ENCODE results near the gene EGFR.

EGFR gene

DNA sequence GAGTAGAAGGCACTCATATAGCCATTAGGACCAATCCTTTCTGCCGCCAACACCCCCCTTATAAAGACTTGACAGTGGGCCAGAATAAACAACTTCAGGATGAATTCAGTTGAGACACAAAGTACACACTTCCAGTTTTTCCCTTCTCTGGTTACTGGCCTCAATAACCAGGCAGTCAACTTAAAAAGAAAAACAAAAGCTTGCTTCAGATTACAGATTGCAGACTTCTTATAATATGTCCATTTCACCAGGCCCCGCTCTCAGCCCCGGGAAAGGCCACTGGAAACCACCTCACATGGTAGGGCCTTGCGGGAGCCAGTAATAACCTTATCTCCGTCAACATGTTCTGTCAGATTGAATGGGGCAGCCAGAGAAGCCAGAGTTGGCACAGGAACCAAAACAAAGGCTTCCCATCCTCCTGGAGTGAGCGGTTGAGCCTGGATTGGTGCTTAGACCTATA is 108.8 kb downstream of the EGFR start:
- H3K4me3 ChIP-seq (ENCODE audit: low read depth, low read length), result no peak overlapping the region
- no peaks in the 10 kb centered on the region for H3K27me3 ChIP-seq (replicated peaks)
- no peaks in the 10 kb centered on the region for H3K36me3 ChIP-seq (replicated peaks)
- in situ Hi-C loops (cut with HindIII; ENCODE audit: low pct_ligation_motif_present, low sequenced_read_pairs), result no loop called here
- no peak for TF ChIP-seq CTCF (IDR thresholded peaks at IDR 0.05; ENCODE audit: low read depth, low read length, missing control alignments)
- DNase-seq, result peak; percentile 83
- H3K27ac ChIP-seq, result peak overlapping the region; percentile 99

GRCh38 chr7:55128693-55129394 is 110.0 kb downstream of the EGFR start:
- no peak overlapping the region for H3K4me3 ChIP-seq (ENCODE audit: low read depth, low read length)
- DNase-seq, result peak; percentile 59
- no peak for TF ChIP-seq CTCF (IDR thresholded peaks at IDR 0.05; ENCODE audit: low read depth, low read length, missing control alignments)
- in situ Hi-C loops (cut with HindIII; ENCODE audit: low pct_ligation_motif_present, low sequenced_read_pairs), result no loop called here
- no peaks in the 10 kb centered on the region for H3K27me3 ChIP-seq (replicated peaks)
- H3K36me3 ChIP-seq (replicated peaks), result no peaks in the 10 kb centered on the region
- peak overlapping the region; percentile 99 for H3K27ac ChIP-seq

- H3K27ac ChIP-seq, result peak overlapping the region; percentile 99
- H3K27me3 ChIP-seq (replicated peaks), result no peaks in the 10 kb centered on the region
- no peak for DNase-seq
- no peak overlapping the region for H3K4me3 ChIP-seq (ENCODE audit: low read depth, low read length)
- H3K36me3 ChIP-seq (replicated peaks), result no peaks in the 10 kb centered on the region
- no peak for TF ChIP-seq CTCF (IDR thresholded peaks at IDR 0.05; ENCODE audit: low read depth, low read length, missing control alignments)
- in situ Hi-C loops (cut with HindIII; ENCODE audit: low pct_ligation_motif_present, low sequenced_read_pairs), result no loop called here
These were observed 111.0 kb downstream of the EGFR start for GRCh38 chr7:55129541-55130394.

DNA sequence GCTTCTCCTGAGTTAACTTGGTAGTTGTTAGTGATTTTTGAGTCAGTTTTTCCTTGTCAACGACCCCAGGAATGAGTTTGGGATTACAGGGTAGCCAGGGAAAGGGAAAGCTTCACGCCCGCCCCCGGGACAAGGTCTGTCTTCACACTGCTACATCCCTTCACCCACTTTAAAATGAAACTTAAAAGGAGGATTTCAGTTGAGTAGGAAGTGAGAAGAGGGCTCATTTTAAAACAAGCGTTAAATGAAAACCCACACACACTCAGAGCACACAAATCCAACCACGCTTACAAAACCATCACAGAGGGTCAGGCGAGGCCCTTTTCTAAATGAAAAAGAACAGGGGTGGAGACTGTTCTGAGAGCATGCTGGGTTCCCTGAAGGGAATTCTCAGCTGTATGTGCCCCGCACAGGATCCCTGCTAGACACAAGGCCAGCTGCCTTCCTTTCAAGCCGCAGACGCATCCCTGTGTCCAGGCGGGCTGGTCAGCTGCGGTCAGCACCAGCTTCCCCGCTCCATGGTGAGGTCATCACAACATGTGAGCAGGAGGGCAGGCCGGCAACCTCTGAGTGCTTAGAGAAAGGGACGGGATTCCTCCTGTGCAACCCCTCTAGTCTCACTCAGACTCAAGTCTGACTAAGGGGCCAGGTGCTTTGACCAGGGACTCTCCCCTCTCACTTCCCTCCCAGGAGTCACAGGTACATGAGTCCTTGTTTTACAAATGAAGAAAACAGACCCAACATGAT is 111.8 kb downstream of the EGFR start:
- peak; percentile 88 for DNase-seq
- no peaks in the 10 kb centered on the region for H3K36me3 ChIP-seq (replicated peaks)
- no peak overlapping the region for H3K4me3 ChIP-seq (ENCODE audit: low read depth, low read length)
- in situ Hi-C loops (cut with HindIII; ENCODE audit: low pct_ligation_motif_present, low sequenced_read_pairs), result no loop called here
- H3K27me3 ChIP-seq (replicated peaks), result no peaks in the 10 kb centered on the region
- no peak for TF ChIP-seq CTCF (IDR thresholded peaks at IDR 0.05; ENCODE audit: low read depth, low read length, missing control alignments)
- H3K27ac ChIP-seq, result peak overlapping the region; percentile 99

GRCh38 chr7:55131142-55131929 is 112.5 kb downstream of the EGFR start:
- no peak overlapping the region for H3K4me3 ChIP-seq (ENCODE audit: low read depth, low read length)
- DNase-seq, result no peak
- in situ Hi-C loops (cut with HindIII; ENCODE audit: low pct_ligation_motif_present, low sequenced_read_pairs), result no loop called here
- no peaks in the 10 kb centered on the region for H3K27me3 ChIP-seq (replicated peaks)
- TF ChIP-seq CTCF (IDR thresholded peaks at IDR 0.05; ENCODE audit: low read depth, low read length, missing control alignments), result no peak
- H3K36me3 ChIP-seq (replicated peaks), result no peaks in the 10 kb centered on the region
- H3K27ac ChIP-seq, result peak overlapping the region; percentile 99

All from brain microvascular endothelial cell (primary cell).